Kidney epithelial cell (primary cell): ENCODE data around the gene LRP2. TPM values are rescaled to one million over a fixed set of nuclear protein-coding genes. Genes with fewer than 3 reads are reported as not detected.
A peak's percentile ranks its signal among the peaks of the same experiment; 100 is the strongest.

ENCODE experiments used
- DNase-seq: peaks from one replicate; pipeline ENCODE4 v3.0.0-alpha.2; 2010; ENCODE audit warnings: low read depth
- H3K27me3 ChIP-seq: 2 replicates; pipeline ENCODE4 v1.6.0; 2011; ENCODE audit warnings: low read length; ENCODE audit not compliant: control insufficient read depth, insufficient read depth
- H3K36me3 ChIP-seq: 2 replicates; pipeline ENCODE4 v1.5.1; 2011; ENCODE audit warnings: low read length; ENCODE audit not compliant: control insufficient read depth, insufficient read depth
- H3K4me3 ChIP-seq: 2 replicates; pipeline ENCODE4 v1.5.1; 2011; ENCODE audit warnings: low read depth, mild to moderate bottlenecking, control low read depth, low read length
- CTCF ChIP-seq: IDR thresholded peaks from 2 replicates; pipeline ENCODE4 v1.5.1; 2011; ENCODE audit warnings: mild to moderate bottlenecking, moderate library complexity, low read length, control low read depth, inconsistent platforms; ENCODE audit not compliant: insufficient read depth, poor library complexity, severe bottlenecking
- total RNA-seq: library from RNA; depleted of rRNA; stranded (reverse); fragments of >200 nt; gene quantifications from 2 replicates; pipeline ENCODE4 v1.2.3, GENCODE V29; 2015

The LRP2 gene
- total RNA-seq, 1 donor from 2014 or later: 1.4 TPM

GRCh38 chr2:169158874-169159273 is 203.5 kb downstream of the LRP2 start:
- H3K36me3 ChIP-seq: no peaks in the 10 kb centered on the region
- TF ChIP-seq CTCF: no peak

GRCh38 chr2:169146220-169146619 is 216.1 kb downstream of the LRP2 start:
- Histone ChIP-seq H3K27me3 (no peaks in the 10 kb centered on the region), H3K4me3 (no peak overlapping the region), H3K36me3 (no peaks in the 10 kb centered on the region)
- no peak for TF ChIP-seq CTCF
- no peak for DNase-seq

More at GRCh38 chr2:169158874-169159273, 203.5 kb downstream of the LRP2 start:
- Histone ChIP-seq H3K27me3 (no peaks in the 10 kb centered on the region), H3K4me3 (no peak overlapping the region)
- DNase-seq: no peak

- H3K4me3 ChIP-seq: no peak overlapping the region
- H3K27me3 ChIP-seq: no peaks in the 10 kb centered on the region
- H3K36me3 ChIP-seq: no peaks in the 10 kb centered on the region
- no peak for TF ChIP-seq CTCF
- no peak for DNase-seq
Measured at GRCh38 chr2:169143998-169144397, 218.3 kb downstream of the LRP2 start.

GRCh38 chr2:169141713-169142352 is 220.5 kb downstream of the LRP2 start:
- Histone ChIP-seq H3K27me3 (no peaks in the 10 kb centered on the region), H3K36me3 (no peaks in the 10 kb centered on the region), H3K4me3 (no peak overlapping the region)
- peak; percentile 89 for TF ChIP-seq CTCF
- DNase-seq: no peak

- no peak overlapping the region for H3K4me3 ChIP-seq
- H3K36me3 ChIP-seq: no peaks in the 10 kb centered on the region
- no peak for DNase-seq
- TF ChIP-seq CTCF: no peak
- H3K27me3 ChIP-seq: no peaks in the 10 kb centered on the region
Measured at GRCh38 chr2:169139993-169140767, 222.2 kb downstream of the LRP2 start.
